GM08714 (cell line): ENCODE results near the gene EPHB2.
"Not testable (repeated sequence)": the region's sequence is repeated elsewhere in the genome, so short reads cannot be mapped to it uniquely, and the experiment has no call there.

Source experiments
- H3K4me3 ChIP-seq: fragments of 200-500 bp; sonication (Bioruptor generic); 2 replicates; pipeline ENCODE4 v1.5.1; 2014; ENCODE audit warnings: mild to moderate bottlenecking, low read length, inconsistent platforms
- ZNF274 ChIP-seq: IDR thresholded peaks from 2 replicates; pipeline ENCODE4 v1.6.1; 2012; ENCODE audit warnings: mild to moderate bottlenecking, low read depth, low read length

EPHB2 gene

DNA sequence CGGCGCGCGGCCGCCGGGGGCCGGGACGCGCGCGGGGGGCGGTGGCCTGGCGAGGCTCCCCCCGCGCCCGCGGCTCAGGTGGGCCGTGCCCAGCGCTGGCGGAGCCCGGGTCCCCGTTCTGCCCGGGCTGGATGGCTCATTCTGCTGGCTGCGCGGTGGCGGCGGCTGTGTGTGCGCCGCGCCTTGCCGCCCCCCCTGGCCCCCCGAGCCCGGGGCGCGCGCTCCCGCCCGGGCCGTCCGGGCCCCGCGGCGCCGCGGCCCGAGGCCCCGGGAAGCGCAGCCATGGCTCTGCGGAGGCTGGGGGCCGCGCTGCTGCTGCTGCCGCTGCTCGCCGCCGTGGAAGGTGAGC, at the start of gene EPHB2:
EPHB2 (plus strand) TSS at position 139 of the 349 bp plus-strand sequence; CDS start at position 283, 144 bp downstream.
- no peak within 1 kb of the TSS for H3K4me3 ChIP-seq
- no peak for TF ChIP-seq ZNF274

DNA sequence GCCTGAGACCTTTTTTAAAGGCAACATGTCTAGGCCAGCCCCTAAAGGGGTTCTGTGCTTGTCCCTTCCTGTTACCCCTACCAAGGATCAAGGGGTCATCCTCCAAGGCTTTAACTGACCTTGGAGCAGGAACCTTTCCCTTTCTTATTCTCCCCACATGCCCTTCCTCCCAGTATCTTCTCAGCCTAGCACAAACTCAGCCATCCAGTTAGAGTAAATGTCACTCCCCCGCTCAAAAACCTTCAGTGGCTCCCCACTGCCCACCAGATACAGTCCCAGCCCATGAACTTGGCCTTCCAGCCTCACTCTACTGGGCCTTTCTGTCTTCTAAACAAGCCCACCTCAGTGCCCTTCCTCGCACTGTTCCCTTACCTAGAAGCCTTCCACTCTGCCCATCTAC, 48.8 kb upstream of the EPHB2 start:
- TF ChIP-seq ZNF274 = no peak
- H3K4me3 ChIP-seq = no peak overlapping the region

DNA sequence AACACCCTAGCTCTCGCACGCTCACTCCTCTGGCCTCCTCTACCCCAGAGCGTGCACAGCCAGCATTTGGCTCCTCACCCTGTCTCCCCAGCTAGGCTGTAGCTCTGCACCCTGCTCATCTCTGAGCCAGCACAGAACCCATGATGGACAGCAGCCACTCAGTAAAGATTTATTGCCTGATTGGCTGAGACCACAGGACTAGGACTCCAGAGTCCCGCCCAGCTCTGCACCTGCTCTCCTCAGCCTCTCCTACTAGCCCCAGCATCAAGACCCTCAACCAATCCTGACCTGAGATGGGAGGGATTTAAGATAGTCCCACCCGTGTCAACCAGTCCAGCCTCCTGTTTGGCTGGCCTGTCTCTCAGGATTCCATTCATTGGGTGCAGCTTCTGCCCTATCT, 48.3 kb upstream of the EPHB2 start:
- H3K4me3 ChIP-seq = no peak overlapping the region
- no peak for TF ChIP-seq ZNF274

DNA sequence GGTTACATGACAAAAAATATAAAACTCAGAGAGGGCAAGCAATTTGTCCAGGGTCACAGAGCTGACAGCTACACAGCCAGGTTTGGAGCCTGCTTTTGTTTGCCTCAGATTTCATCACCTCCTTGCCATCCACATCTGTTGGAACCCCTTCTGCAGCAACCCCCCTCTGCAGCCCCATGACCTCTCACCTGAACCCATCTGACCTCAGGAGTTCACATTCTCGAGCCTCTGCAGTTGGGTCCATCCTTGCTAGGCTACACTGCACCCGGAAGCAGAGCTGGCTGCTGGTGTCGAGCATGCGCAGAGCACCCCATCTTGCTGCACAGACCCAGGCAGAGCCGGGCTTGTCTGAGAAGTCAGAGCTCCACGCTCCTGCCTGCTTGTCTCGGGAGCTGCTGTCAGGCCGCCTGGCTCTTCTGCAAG, 47.6 kb upstream of the EPHB2 start:
- TF ChIP-seq ZNF274 = no peak
- no peak overlapping the region for H3K4me3 ChIP-seq

DNA sequence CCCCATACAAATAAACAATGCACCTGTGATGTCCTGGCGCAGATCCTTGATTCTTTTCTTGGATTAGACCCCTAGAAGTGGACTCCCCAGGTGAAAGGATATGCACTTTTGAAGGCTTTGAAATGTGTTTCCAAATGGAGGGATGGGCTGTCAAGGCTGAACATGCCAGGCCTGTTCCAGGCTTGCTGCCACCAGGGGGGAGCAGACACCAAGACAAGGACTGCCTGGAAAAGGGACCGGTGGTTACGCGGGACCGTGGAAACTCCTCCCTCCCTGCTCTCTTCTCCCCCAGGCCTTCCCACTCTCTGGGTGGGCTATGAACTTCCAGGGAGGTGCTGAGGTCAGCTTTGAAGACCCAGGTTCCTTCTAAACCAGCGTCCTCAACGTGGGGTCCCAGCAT, 44.9 kb upstream of the EPHB2 start:
- no peak for TF ChIP-seq ZNF274
- H3K4me3 ChIP-seq = no peak overlapping the region

DNA sequence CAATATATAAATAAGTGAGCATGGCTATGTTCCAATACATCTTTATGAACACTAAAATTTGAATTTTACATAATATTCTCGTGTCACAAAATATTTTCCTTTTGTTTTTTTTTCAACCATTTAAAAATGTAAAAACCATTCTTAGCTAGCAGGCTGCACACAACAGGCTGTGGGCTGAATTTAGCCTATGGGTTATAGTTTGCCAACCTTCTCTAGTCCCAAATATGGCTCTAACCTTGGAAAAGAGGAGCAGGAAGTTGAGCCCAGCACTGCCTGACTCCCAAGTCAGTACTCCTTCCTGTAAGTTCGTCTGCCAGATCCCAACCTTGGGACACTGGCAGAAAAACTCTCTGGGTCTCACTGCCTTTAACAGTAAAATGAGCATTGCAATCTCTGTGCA, 44.2 kb upstream of the EPHB2 start:
- no peak overlapping the region for H3K4me3 ChIP-seq
- no peak for TF ChIP-seq ZNF274

DNA sequence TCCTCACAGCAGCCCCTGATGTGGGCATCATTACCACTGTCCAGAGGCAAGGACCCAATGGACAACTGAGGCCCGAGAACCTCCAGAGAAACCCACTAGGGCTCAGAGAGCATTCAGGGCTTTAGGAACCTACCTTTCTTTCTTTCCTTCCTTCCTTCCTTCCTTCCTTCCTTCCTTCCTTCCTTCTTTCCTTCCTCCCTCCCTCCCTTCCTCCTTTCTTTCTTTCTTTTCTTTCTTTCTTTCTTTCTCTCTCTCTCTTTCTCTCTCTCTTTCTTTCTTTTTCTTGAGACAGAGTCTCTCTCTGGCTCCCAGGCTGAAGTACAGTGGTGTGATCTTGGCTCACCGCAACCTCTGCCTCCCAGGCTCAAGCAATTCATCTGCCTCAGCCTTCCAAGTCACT, 41.8 kb upstream of the EPHB2 start:
- not testable (repeated sequence) for H3K4me3 ChIP-seq

DNA sequence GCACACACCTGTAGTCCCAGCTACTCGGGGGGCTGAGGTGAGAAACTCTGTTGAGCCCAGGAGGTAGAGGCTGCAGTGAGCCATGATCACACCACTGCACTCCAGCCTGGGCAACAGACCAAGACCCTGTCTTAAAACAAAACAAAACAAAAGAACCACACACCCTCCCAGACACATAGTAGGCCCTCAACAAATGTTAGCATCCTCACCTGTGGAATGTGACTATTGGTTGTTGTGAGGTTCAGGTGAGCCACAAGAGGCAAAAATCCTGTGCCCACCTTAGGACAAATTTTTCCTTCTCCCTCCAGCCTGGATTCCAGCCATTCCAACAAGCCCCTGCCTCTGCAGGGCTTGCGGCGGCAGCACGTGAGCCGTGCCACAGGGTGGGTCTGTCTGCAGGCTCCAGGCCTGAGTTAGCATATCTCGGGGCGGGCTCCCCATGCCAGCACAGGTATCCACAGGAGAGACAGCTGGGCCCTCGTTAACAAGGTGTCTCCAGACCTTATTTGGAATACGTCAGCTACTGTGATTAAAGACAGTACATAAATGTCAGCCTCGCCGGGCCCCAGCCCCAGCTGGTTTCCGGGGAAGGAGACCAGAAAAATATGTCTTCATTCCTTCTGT, 40.2 kb upstream of the EPHB2 start:
- H3K4me3 ChIP-seq = no peak overlapping the region
- TF ChIP-seq ZNF274 = no peak

DNA sequence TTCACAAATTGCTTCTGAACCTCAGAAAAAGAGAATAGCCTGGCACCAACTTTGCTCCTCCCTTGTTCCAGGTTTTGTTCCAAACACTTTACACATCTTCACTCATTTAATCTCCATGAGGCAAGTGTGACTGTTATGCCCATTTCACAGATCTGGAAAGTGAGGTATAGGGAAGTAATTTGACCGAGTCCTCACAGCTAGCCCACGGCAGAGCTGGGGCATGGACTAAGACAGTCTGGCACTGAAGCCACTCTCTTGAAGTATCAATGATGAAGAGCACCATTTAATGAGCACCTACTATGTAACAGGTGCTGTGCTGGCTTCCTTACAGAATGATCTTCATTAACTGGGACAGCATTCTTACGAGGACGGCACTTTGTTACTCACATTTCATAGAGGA, 38.6 kb upstream of the EPHB2 start:
- TF ChIP-seq ZNF274 = no peak

DNA sequence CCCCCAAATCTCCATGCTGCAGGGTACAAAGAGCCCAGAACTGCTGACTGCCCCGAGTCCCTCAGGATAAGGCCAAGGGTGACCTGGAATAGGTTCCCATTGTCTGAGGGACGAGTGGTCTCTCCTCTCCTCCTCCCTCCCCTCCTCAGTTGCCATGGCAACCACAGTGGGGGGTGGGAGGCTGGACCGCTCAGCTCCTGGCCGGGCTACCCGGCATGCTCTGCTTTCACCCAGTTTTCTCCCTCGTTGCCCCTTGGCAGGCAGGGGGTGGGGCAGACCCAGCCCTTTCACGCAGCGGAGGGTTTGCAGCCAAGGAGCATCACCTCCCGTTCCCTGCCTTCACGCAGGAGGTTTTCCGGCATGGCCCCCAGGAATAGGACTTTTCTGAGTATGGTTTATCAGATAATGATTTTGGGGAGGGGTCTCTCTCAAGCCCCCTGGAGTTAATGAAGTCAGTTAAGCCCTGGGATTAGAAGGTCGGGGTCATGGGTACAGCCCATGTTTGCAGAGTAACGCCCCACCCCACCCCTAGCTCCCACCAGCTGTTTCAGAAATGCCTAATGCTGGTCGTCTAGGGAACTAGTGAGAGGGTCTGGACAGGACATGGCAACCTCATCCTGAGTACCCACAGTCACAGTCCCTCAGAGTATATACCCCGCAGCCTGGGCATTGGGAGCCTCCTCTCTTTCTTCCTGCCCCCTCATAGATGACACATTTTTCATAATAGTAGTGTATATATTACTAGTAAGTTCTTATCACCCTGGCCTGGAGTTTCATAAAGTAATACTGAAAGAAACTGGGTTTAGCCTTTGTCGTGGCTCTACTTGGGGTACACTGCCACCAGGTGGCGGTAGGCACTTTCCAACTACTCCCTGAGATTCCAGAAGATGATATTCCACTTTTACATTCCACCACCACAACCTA, 36.9 kb upstream of the EPHB2 start:
- TF ChIP-seq ZNF274 = no peak
- no peak overlapping the region for H3K4me3 ChIP-seq

More for the DNA sequence above, 38.6 kb upstream of the EPHB2 start:
- H3K4me3 ChIP-seq = no peak overlapping the region

DNA sequence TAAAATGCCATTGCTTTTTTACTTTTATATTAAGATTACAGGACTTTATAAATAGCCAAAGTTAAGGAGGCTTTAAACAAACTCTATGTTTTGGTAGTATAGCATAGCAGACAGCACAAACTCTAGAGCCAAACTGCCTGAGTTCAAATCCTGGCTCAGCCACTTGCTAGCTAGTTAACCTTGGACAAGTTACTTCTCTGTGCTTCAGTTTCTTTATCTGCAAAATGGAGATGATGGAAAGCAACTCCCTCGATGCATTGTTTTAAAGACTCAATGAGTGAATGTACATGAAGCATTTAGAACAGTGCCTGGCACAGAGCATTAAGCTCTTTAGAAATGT, 36.3 kb upstream of the EPHB2 start:
- no peak for TF ChIP-seq ZNF274
- no peak overlapping the region for H3K4me3 ChIP-seq

DNA sequence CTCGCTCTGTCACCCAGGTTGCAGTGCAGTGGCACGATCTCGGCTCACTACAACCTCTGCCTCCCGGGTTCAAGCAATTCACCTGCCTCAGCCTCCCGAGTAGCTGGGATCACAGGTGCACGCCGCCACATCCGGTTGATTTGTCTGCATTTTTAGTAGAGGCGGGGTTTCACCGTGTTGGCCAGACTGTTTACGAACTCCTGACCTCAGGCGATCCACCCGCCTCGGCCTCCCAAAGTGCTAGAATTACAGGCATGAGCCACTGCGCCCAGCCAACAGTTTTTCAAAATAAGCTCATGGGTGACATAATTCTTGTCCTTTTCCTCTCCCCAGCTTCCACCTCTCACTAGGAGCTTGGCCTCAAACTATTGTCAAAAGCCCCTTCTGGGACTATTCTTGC, 34.5 kb upstream of the EPHB2 start:
- H3K4me3 ChIP-seq = not testable (repeated sequence)

DNA sequence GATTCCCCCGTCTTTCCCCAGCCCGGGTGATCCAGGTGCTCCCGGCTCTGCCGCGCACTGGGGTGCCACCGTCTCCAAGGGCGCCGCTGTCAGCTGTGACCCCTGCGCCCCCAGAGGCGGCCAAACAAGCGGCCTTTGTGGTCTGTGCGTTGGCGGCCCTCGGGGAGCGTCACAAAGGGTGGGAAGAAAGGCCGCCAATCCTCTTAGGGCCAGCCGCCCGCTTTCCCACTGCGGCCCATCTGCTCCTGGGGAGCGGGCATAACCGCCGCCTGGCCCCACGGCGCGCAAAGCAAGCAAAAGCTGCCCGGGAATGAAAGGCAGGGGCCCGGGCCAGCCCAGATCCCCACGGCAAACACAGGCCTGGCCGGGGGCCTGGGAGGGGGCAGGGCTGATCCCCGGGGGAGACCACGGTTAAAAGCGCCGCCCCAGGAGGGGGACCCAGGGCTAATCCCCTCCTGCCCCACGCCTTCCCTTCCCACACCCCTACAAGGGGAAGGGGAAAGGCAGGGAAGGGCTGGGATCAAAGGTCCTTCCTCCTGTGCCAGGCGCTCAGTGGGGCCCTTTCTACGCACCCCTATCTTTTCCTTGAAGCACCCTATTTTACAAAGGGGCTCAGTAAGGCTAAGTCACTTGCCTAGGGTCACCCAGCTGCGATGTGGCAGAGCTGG, 33.6 kb upstream of the EPHB2 start:
- no peak overlapping the region for H3K4me3 ChIP-seq
- no peak for TF ChIP-seq ZNF274

DNA sequence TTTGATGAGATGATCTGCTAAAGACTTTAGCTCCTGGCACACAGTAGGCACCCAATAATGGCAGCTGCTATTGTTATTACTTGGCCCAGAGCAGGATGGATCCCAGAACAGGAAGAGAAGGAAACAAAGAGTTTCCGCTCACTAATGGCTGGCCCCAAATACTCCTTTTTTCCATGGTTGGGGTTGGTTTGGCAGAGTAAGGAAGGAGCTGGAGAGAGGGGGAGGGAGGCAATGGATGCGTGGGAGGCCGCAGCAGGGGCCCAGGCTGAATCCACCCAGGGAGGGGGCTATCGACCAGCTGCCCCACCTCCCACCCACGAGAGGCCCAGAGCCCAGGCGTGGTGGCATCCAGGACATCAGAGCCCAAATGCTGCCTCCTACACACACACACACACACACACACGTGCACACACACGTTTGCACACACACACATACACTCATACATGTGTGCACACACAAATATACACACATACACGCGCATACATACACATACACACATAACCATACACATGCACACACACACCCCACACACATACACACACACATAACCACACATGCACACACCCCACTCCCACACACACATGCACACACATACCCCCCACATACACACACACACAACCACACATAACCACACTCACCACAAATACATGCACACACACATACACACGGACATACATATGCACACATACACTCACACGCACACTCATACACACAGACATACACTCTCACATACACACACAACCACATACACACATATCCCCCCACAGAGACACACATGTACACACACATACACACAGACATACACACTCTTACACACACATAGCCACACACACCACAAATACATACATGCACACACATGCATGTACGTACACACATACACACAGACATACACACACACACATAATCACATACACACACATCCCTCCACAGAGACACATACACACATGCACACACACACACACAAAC, 32.4 kb upstream of the EPHB2 start:
- TF ChIP-seq ZNF274 = no peak
- no peak overlapping the region for H3K4me3 ChIP-seq
